ENCODE data around the gene HEATR5A.

HEATR5A gene

DNA sequence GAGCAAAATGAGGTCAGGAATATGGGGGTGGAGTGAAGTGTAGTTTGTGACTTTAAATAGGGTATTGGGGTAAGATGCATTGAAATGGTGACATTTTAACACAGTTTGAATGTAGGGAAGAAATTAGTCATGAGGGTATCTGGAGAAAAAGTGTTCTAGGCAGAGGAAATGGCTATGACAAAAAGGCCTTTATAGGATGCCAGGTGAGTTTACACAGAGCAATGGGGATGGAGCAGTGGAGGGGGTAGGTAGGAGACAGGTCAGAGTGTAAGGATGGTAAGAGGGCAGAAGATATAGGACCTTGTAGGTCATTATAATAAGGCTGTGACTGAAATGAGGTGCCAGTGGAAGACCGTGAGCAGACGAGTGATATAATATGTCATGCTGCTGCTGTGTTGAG lies 30.4 kb downstream of the HEATR5A start:
- Histone ChIP-seq H3K4me3 (replicated peaks; ENCODE audit: insufficient read depth, low read length) (no peak overlapping the region), H3K27me3 (ENCODE audit: insufficient read depth, poor library complexity, severe bottlenecking) (no peaks in the 10 kb centered on the region), H3K27ac (replicated peaks) (no peak overlapping the region)
- TF ChIP-seq POLR2AphosphoS5 (IDR thresholded peaks at IDR 0.05; ENCODE audit: low read depth) (no peak), CTCF (IDR thresholded peaks at IDR 0.05; ENCODE audit: insufficient read depth, low read length) (no peak), GABPA (IDR thresholded peaks at IDR 0.05; ENCODE audit: low read depth) (no peak), SPI1 (IDR thresholded peaks at IDR 0.05; ENCODE audit: borderline replicate concordance, low read depth) (no peak)
- TF ChIP-seq, protein P1, sequence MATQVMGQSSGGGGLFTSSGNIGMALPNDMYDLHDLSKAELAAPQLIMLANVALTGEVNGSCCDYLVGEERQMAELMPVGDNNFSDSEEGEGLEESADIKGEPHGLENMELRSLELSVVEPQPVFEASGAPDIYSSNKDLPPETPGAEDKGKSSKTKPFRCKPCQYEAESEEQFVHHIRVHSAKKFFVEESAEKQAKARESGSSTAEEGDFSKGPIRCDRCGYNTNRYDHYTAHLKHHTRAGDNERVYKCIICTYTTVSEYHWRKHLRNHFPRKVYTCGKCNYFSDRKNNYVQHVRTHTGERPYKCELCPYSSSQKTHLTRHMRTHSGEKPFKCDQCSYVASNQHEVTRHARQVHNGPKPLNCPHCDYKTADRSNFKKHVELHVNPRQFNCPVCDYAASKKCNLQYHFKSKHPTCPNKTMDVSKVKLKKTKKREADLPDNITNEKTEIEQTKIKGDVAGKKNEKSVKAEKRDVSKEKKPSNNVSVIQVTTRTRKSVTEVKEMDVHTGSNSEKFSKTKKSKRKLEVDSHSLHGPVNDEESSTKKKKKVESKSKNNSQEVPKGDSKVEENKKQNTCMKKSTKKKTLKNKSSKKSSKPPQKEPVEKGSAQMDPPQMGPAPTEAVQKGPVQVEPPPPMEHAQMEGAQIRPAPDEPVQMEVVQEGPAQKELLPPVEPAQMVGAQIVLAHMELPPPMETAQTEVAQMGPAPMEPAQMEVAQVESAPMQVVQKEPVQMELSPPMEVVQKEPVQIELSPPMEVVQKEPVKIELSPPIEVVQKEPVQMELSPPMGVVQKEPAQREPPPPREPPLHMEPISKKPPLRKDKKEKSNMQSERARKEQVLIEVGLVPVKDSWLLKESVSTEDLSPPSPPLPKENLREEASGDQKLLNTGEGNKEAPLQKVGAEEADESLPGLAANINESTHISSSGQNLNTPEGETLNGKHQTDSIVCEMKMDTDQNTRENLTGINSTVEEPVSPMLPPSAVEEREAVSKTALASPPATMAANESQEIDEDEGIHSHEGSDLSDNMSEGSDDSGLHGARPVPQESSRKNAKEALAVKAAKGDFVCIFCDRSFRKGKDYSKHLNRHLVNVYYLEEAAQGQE (IDR thresholded peaks at IDR 0.05; ENCODE audit: insufficient replicate concordance, low read depth): no peak
- no peak for DNase-seq (ENCODE audit: low read depth in 1 of 2, low spot score in 1 of 2)

DNA sequence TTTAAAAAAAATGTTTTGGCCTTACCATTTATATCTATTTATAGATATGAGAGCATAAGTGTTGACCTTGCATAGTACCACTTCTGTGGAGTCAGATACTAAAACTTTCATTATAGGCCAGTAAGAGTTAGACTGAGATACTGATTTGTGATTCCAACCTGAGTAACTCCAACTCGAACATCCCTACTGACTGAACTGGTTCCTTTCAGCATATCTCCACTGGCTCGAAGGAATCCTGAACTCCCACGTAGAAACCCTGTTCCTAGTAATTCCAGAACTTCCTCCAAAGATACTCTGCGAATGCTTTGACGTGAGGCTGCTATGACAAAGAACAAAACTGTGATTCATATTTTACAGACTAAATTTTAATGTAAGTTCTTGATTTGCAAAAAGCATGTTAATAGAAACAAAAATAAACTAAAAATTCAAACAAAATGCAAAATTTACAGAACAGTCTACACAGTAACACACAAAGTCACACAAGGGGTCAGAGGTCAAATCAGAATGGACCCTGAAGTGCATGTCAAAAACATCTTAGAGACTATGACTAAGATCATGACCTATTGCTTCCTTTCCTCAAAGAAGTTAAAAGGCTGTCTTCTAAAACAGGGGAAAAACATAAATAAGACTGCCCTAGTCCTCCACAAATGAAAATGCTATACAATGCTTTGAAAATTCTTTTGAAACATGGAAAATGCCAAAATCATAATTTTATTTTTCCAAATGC lies 31.5 kb downstream of the HEATR5A start:
- H3K4me3 ChIP-seq (replicated peaks; ENCODE audit: insufficient read depth, low read length): no peak overlapping the region
- no peaks in the 10 kb centered on the region for H3K27me3 ChIP-seq (ENCODE audit: insufficient read depth, poor library complexity, severe bottlenecking)
- no peak for DNase-seq (ENCODE audit: low read depth in 1 of 2, low spot score in 1 of 2)
- TF ChIP-seq GABPA (IDR thresholded peaks at IDR 0.05; ENCODE audit: low read depth) (no peak), SPI1 (IDR thresholded peaks at IDR 0.05; ENCODE audit: borderline replicate concordance, low read depth) (no peak), POLR2AphosphoS5 (IDR thresholded peaks at IDR 0.05; ENCODE audit: low read depth) (no peak), CTCF (IDR thresholded peaks at IDR 0.05; ENCODE audit: insufficient read depth, low read length) (no peak)
- TF ChIP-seq, protein P1 (IDR thresholded peaks at IDR 0.05; ENCODE audit: insufficient replicate concordance, low read depth): no peak
- no peak overlapping the region for H3K27ac ChIP-seq (replicated peaks)

DNA sequence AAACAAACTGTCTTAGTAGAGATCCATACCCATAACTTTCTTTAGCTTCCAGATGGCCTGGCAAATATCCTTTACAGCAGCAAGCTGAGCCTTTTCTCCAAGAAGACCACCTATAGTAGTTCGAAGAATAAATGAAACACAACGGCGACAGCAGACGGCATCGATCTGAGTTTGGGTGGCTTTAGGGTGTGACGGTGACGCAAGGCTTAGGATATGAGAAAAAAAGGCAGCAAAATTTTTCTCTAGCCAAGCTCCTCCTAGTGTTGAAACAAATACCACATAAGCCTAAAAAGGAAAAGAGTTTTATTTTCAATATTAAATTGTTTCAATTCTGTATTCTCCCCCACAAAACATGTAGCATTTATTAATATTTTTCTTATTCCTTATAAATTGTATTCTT lies 33.3 kb downstream of the HEATR5A start:
- TF ChIP-seq SPI1 (IDR thresholded peaks at IDR 0.05; ENCODE audit: borderline replicate concordance, low read depth): no peak
- no peak for TF ChIP-seq GABPA (IDR thresholded peaks at IDR 0.05; ENCODE audit: low read depth)
- TF ChIP-seq CTCF (IDR thresholded peaks at IDR 0.05; ENCODE audit: insufficient read depth, low read length): no peak
- TF ChIP-seq POLR2AphosphoS5 (IDR thresholded peaks at IDR 0.05; ENCODE audit: low read depth): no peak
- TF ChIP-seq, protein P1 (IDR thresholded peaks at IDR 0.05; ENCODE audit: insufficient replicate concordance, low read depth): no peak

More for the DNA sequence above, 33.3 kb downstream of the HEATR5A start:
- H3K27me3 ChIP-seq (ENCODE audit: insufficient read depth, poor library complexity, severe bottlenecking): no peaks in the 10 kb centered on the region
- no peak overlapping the region for H3K27ac ChIP-seq (replicated peaks)
- H3K4me3 ChIP-seq (replicated peaks; ENCODE audit: insufficient read depth, low read length): no peak overlapping the region
- DNase-seq (ENCODE audit: low read depth in 1 of 2, low spot score in 1 of 2): no peak
